Common myeloid progenitor, CD34-positive (primary cell): ENCODE measurements around the gene LARP1.

Source experiments
- CTCF ChIA-PET: fragments of 350-600 bp; sonication (Branson Sonifier 250); formaldehyde crosslinking; loops from one replicate; lab custom pipeline; 2021; ENCODE audit warnings: antibody characterized with exemption; lab: Charles Lee
- POLR2A ChIA-PET: fragments of 350-600 bp; sonication (Branson Sonifier 250); formaldehyde crosslinking; loops from one replicate; lab custom pipeline; 2021; ENCODE audit warnings: antibody characterized with exemption; lab: Charles Lee
- DNase-seq, 3 donors: peaks; one replicate each; pipeline versions ENCODE4 v3.0.0 to v3.0.0-alpha.2; 2013
- H3K27ac ChIP-seq, 2 experiments: 1 replicate in 1 of 2; 2 replicates in 1 of 2; pipeline ENCODE4 v1.7.0; 2013; ENCODE audit warnings: inconsistent platforms in 2 of 2, low read length in 2 of 2, mild to moderate bottlenecking in 2 of 2, low read depth in 1 of 2, moderate library complexity in 1 of 2; ENCODE audit not compliant: severe bottlenecking in 2 of 2, insufficient read depth in 1 of 2, poor library complexity in 1 of 2
- H3K27me3 ChIP-seq, 5 experiments: replicated peaks in 2 of 5; 1 replicate in 3 of 5; 2 replicates in 2 of 5; pipeline versions ENCODE4 v1.6.1 to v1.7.0; 2013; ENCODE audit warnings: low read length in 4 of 5, mild to moderate bottlenecking in 2 of 5, moderate library complexity in 2 of 5, inconsistent platforms in 1 of 5; ENCODE audit not compliant: insufficient read depth in 5 of 5, control insufficient read depth in 4 of 5
- H3K36me3 ChIP-seq, 4 experiments: 1 replicate in 2 of 4; 2 replicates in 2 of 4; pipeline versions ENCODE4 v1.6.1 to v1.7.0; 2013; ENCODE audit warnings: low read length in 3 of 4, control low read depth in 1 of 4, mild to moderate bottlenecking in 1 of 4; ENCODE audit not compliant: control insufficient read depth in 4 of 4, insufficient read depth in 4 of 4
- H3K4me1 ChIP-seq, 4 experiments: 1 replicate in 3 of 4; 2 replicates in 1 of 4; pipeline versions ENCODE4 v1.6.1 to v1.7.1; 2013; ENCODE audit warnings: low read length in 3 of 4, mild to moderate bottlenecking in 3 of 4, control low read depth in 1 of 4, inconsistent platforms in 1 of 4, moderate library complexity in 1 of 4; ENCODE audit not compliant: control insufficient read depth in 4 of 4, insufficient read depth in 4 of 4; ENCODE audit errors: control extremely low read depth in 1 of 4
- H3K4me3 ChIP-seq, 7 experiments: 1 replicate in 4 of 7; 2 replicates in 3 of 7; pipeline versions ENCODE4 v1.5.1 to v1.7.0; 2013; ENCODE audit warnings: mild to moderate bottlenecking in 7 of 7, low read length in 6 of 7, moderate library complexity in 6 of 7, inconsistent platforms in 2 of 7, low read depth in 2 of 7, control low read depth in 1 of 7; ENCODE audit not compliant: insufficient read depth in 4 of 7, control insufficient read depth in 1 of 7; ENCODE audit errors: extremely low read depth in 1 of 7
- H3K9me3 ChIP-seq, 5 experiments: 1 replicate in 4 of 5; 2 replicates in 1 of 5; pipeline versions ENCODE4 v1.6.1 to v1.7.1; 2013; ENCODE audit warnings: low read length in 4 of 5, mild to moderate bottlenecking in 2 of 5, inconsistent platforms in 1 of 5, low read depth in 1 of 5, moderate library complexity in 1 of 5; ENCODE audit not compliant: control insufficient read depth in 4 of 5, insufficient read depth in 2 of 5; ENCODE audit errors: control extremely low read depth in 1 of 5
- WGBS: methylation state at CpG from one replicate; pipeline ENCODE4 v1.1.5; 2013; ENCODE audit not compliant: insufficient coverage; 5-methylcytosine and 5-hydroxymethylcytosine counted together

Gene LARP1

GRCh38 chr5:154767576-154767975, 12.4 kb downstream of the LARP1 start:
- H3K4me3 ChIP-seq = no peak overlapping the region
- CTCF ChIA-PET = interaction anchor here (1.1 to 2.3 kb wide), 4 partner anchors 10 to 117 kb away, joined by 3 to 8 read pairs (median 5); no protein-coding TSS in a partner anchor
- DNase-seq = no peak
- POLR2A ChIA-PET = no interaction called here
- H3K4me1 ChIP-seq = peaks cover 6 to 57% (median 40%) of the 10 kb centered on the region in 4 experiments
- H3K27me3 ChIP-seq = no peaks in the 10 kb centered on the region
- WGBS = 80% methylated on average over 1 of the region's 2 CpGs
- H3K9me3 ChIP-seq = no peaks in the 10 kb centered on the region
- peaks cover 0 to 17% (median 2%) of the 10 kb centered on the region in 4 experiments for H3K36me3 ChIP-seq
- H3K27ac ChIP-seq = no peak overlapping the region

GRCh38 chr5:154768207-154768606, 13.0 kb downstream of the LARP1 start:
- WGBS = no CpG with 5 or more reads among the region's 2 CpGs
- Histone ChIP-seq H3K4me1 (peaks cover 6 to 62% (median 43%) of the 10 kb centered on the region in 4 experiments), H3K27me3 (no peaks in the 10 kb centered on the region), H3K4me3 (no peak overlapping the region), H3K9me3 (no peaks in the 10 kb centered on the region), H3K36me3 (peaks cover 0 to 17% (median 2%) of the 10 kb centered on the region in 4 experiments), H3K27ac (no peak overlapping the region)
- no peak for DNase-seq
- POLR2A ChIA-PET = no interaction called here
- CTCF ChIA-PET = interaction anchor here (1.1 to 2.3 kb wide), 3 partner anchors 10 to 118 kb away, joined by 3 to 8 read pairs (median 5); no protein-coding TSS in a partner anchor

GRCh38 chr5:154770111-154770510, 14.9 kb downstream of the LARP1 start:
- WGBS = 20% methylated on average over 1 of the region's 2 CpGs
- no peaks in the 10 kb centered on the region for H3K27me3 ChIP-seq
- ChIA-PET POLR2A (no interaction called here), CTCF (interaction anchor here (0.6 to 1.8 kb wide), 5 partner anchors 12 to 123 kb away, joined by 3 to 8 read pairs (median 3); no protein-coding TSS in a partner anchor)
- H3K27ac ChIP-seq = peak overlapping the region; percentile 40 to 63
- no peaks in the 10 kb centered on the region for H3K9me3 ChIP-seq
- DNase-seq = peak in 2 of 3 donors; percentile 34 to 41
- H3K4me1 ChIP-seq = peaks cover 6 to 71% (median 50%) of the 10 kb centered on the region in 4 experiments
- peaks cover 0 to 31% (median 2%) of the 10 kb centered on the region in 4 experiments for H3K36me3 ChIP-seq
- H3K4me3 ChIP-seq = no peak overlapping the region

GRCh38 chr5:154771383-154771901, 16.3 kb downstream of the LARP1 start:
- H3K4me3 ChIP-seq = no peak overlapping the region
- POLR2A ChIA-PET = no interaction called here
- peaks cover 0 to 36% (median 2%) of the 10 kb centered on the region in 4 experiments for H3K36me3 ChIP-seq
- WGBS = 67% methylated on average over 6 of the region's 10 CpGs
- no peak overlapping the region for H3K27ac ChIP-seq
- H3K27me3 ChIP-seq = no peaks in the 10 kb centered on the region
- H3K4me1 ChIP-seq = peaks cover 6 to 73% (median 45%) of the 10 kb centered on the region in 4 experiments
- CTCF ChIA-PET = interaction anchor here (0.6 to 1.8 kb wide), 6 partner anchors 9 to 121 kb away, joined by 3 to 5 read pairs (median 3); no protein-coding TSS in a partner anchor
- H3K9me3 ChIP-seq = no peaks in the 10 kb centered on the region
- DNase-seq = no peak

- no peaks in the 10 kb centered on the region for H3K9me3 ChIP-seq
- no peak overlapping the region for H3K4me3 ChIP-seq
- DNase-seq = peak in 1 of 3 donors; percentile 39
- peaks cover 0 to 36% (median 2%) of the 10 kb centered on the region in 4 experiments for H3K36me3 ChIP-seq
- H3K4me1 ChIP-seq = peaks cover 2 to 58% (median 35%) of the 10 kb centered on the region in 4 experiments
- POLR2A ChIA-PET = interaction anchor here (0.6 kb wide), 1 partner anchor 529 kb away, joined by 4 read pairs; no protein-coding TSS in a partner anchor
- 32% methylated on average over 2 of the region's 3 CpGs for WGBS
- H3K27ac ChIP-seq = peak overlapping the region in 1 of 2 experiments; percentile 19
- no peaks in the 10 kb centered on the region for H3K27me3 ChIP-seq
- CTCF ChIA-PET = interaction anchor here (1.6 to 1.9 kb wide), 2 partner anchors 10 to 37 kb away, joined by 4 read pairs; no protein-coding TSS in a partner anchor
Measured at GRCh38 chr5:154773326-154773725, 18.1 kb downstream of the LARP1 start.

GRCh38 chr5:154776167-154776566, 21.0 kb downstream of the LARP1 start:
- no CpG with 5 or more reads among the region's 1 CpG for WGBS
- CTCF ChIA-PET = interaction anchor here (0.6 to 1.9 kb wide), 2 partner anchors 10 to 126 kb away, joined by 3 to 5 read pairs; no protein-coding TSS in a partner anchor
- no peaks in the 10 kb centered on the region for H3K27me3 ChIP-seq
- H3K4me1 ChIP-seq = peaks cover 0 to 33% (median 19%) of the 10 kb centered on the region in 4 experiments
- DNase-seq = peak in 2 of 3 donors; percentile 47 to 61
- peak overlapping the region in 1 of 2 experiments; percentile 67 for H3K27ac ChIP-seq
- no peak overlapping the region for H3K4me3 ChIP-seq
- POLR2A ChIA-PET = no interaction called here
- peaks cover 0 to 40% (median 2%) of the 10 kb centered on the region in 4 experiments for H3K36me3 ChIP-seq
- H3K9me3 ChIP-seq = no peaks in the 10 kb centered on the region

- Histone ChIP-seq H3K9me3 (no peaks in the 10 kb centered on the region), H3K4me1 (peaks cover 0 to 37% (median 27%) of the 10 kb centered on the region in 4 experiments), H3K4me3 (no peak overlapping the region), H3K27ac (no peak overlapping the region), H3K27me3 (no peaks in the 10 kb centered on the region), H3K36me3 (peaks cover 0 to 41% (median 2%) of the 10 kb centered on the region in 4 experiments)
- POLR2A ChIA-PET = interaction anchor here (0.5 kb wide), 1 partner anchor 284 kb away, joined by 4 read pairs; no protein-coding TSS in a partner anchor
- CTCF ChIA-PET = interaction anchor here (0.9 kb wide), 1 partner anchor 13 kb away, joined by 3 read pairs; no protein-coding TSS in a partner anchor
- no peak for DNase-seq
- 100% methylated on average over 2 of the region's 2 CpGs for WGBS
Measured at GRCh38 chr5:154778534-154778933, 23.4 kb downstream of the LARP1 start.
